Smooth muscle cell (in vitro differentiated cells): ENCODE measurements around the gene IQSEC1. TPM values are rescaled to one million over a fixed set of nuclear protein-coding genes. Genes with fewer than 3 reads are reported as not detected.

Experiments used
- DNase-seq: peaks from one replicate; lab custom pipeline; 2025; ENCODE audit not compliant: unreplicated experiment; lab: John Stamatoyannopoulos, UW
- H2AFZ ChIP-seq: fragments of 200-600 bp; sonication (generic); 2 replicates; pipeline ENCODE4 v1.6.0; 2016; ENCODE audit warnings: antibody characterized with exemption, low read depth, mild to moderate bottlenecking
- H3F3A ChIP-seq: fragments of 200-600 bp; sonication (generic); 2 replicates; pipeline ENCODE4 v1.6.0; 2017; ENCODE audit warnings: antibody characterized with exemption, low read depth
- H3K27ac ChIP-seq: fragments of 200-600 bp; sonication (generic); 2 replicates; pipeline ENCODE4 v1.5.1; 2016; ENCODE audit warnings: low read depth, mild to moderate bottlenecking
- H3K27me3 ChIP-seq: fragments of 200-600 bp; sonication (generic); 2 replicates; pipeline ENCODE4 v1.6.1; 2016; ENCODE audit warnings: low read depth, mild to moderate bottlenecking
- H3K36me3 ChIP-seq: fragments of 200-600 bp; sonication (generic); 2 replicates; pipeline ENCODE4 v1.5.1; 2016; ENCODE audit warnings: low read depth
- H3K4me1 ChIP-seq: fragments of 200-600 bp; sonication (generic); 2 replicates; pipeline ENCODE4 v1.5.1; 2016; ENCODE audit warnings: low read depth
- H3K4me2 ChIP-seq: fragments of 200-600 bp; sonication (generic); 2 replicates; pipeline ENCODE4 v1.6.0; 2016; ENCODE audit warnings: mild to moderate bottlenecking
- H3K4me3 ChIP-seq: fragments of 200-600 bp; sonication (generic); 2 replicates; pipeline ENCODE4 v1.5.1; 2016; ENCODE audit warnings: mild to moderate bottlenecking
- H3K79me2 ChIP-seq: fragments of 200-600 bp; sonication (generic); 2 replicates; pipeline ENCODE4 v1.6.0; 2016; ENCODE audit warnings: low read depth, mild to moderate bottlenecking
- H3K9ac ChIP-seq: fragments of 200-600 bp; sonication (generic); 2 replicates; pipeline ENCODE4 v1.6.0; 2016; ENCODE audit warnings: low read depth
- H3K9me3 ChIP-seq: fragments of 200-600 bp; sonication (generic); replicated peaks from 2 replicates; pipeline ENCODE4 v1.5.1; 2016; ENCODE audit warnings: low read depth
- H4K20me1 ChIP-seq: fragments of 200-600 bp; sonication (generic); 2 replicates; pipeline ENCODE4 v1.6.0; 2016; ENCODE audit warnings: low read depth
- CTCF ChIP-seq: fragments of 200-600 bp; sonication (generic); IDR thresholded peaks from 2 replicates; pipeline ENCODE4 v1.5.1; 2017; ENCODE audit warnings: borderline replicate concordance, mild to moderate bottlenecking, antibody characterized with exemption; ENCODE audit not compliant: insufficient read depth, poor library complexity, severe bottlenecking
- whole genome bisulfite sequencing: methylation state at CpG from one replicate; pipeline ENCODE4 v1.1.7; 2016; ENCODE audit warnings: low lambda C conversion rate; 5-methylcytosine and 5-hydroxymethylcytosine counted together
- polyA plus RNA-seq: library from polyadenylated mRNA; unstranded; fragments of >200 nt; fragmentation: Nextera tagmentation; extraction: Ambion mirVana; gene quantifications from 2 replicates; pipeline ENCODE4 v1.2.1, GENCODE V29; 2016
- total RNA-seq: library from RNA; depleted of rRNA; stranded (reverse); fragments of >200 nt; gene quantifications from 2 replicates; pipeline ENCODE4 v1.2.3, GENCODE V29; 2014

IQSEC1 gene
- total and polyA plus RNA-seq, 2 experiments from 2014 or later: 18.9 to 19.8 TPM

- H3K9ac ChIP-seq: no peak overlapping the region
- DNase-seq: no peak
- no peak overlapping the region for H3K4me3 ChIP-seq
Measured at GRCh38 chr3:12891985-12892839, 181.0 kb downstream of the IQSEC1 start.

GRCh38 chr3:12891391-12891984 lies 181.7 kb downstream of the IQSEC1 start:
- no peaks in the 10 kb centered on the region for H4K20me1 ChIP-seq
- no peaks in the 10 kb centered on the region for H3K9me3 ChIP-seq
- 77% methylated on average over 9 of the region's 9 CpGs for WGBS
- H3K9ac ChIP-seq: no peak overlapping the region
- peaks cover 42% of the 10 kb centered on the region for H3K27me3 ChIP-seq
- no peak for TF ChIP-seq CTCF
- H3F3A ChIP-seq: no peaks in the 10 kb centered on the region
- no peak overlapping the region for H3K4me3 ChIP-seq
- no peaks in the 10 kb centered on the region for H3K36me3 ChIP-seq
- H2AFZ ChIP-seq: no peak overlapping the region
- no peaks in the 10 kb centered on the region for H3K79me2 ChIP-seq
- peak overlapping the region; percentile 67 for H3K4me2 ChIP-seq
- H3K27ac ChIP-seq: no peak overlapping the region
- H3K4me1 ChIP-seq: no peaks in the 10 kb centered on the region
- no peak for DNase-seq

More at GRCh38 chr3:12891985-12892839, 181.0 kb downstream of the IQSEC1 start:
- H4K20me1 ChIP-seq: no peaks in the 10 kb centered on the region
- H3K9me3 ChIP-seq: no peaks in the 10 kb centered on the region
- H3K27me3 ChIP-seq: peaks cover 34% of the 10 kb centered on the region
- no peak overlapping the region for H2AFZ ChIP-seq
- H3K27ac ChIP-seq: no peak overlapping the region
- no peaks in the 10 kb centered on the region for H3K36me3 ChIP-seq
- TF ChIP-seq CTCF: peak; percentile 87
- WGBS: 2% methylated on average over 9 of the region's 16 CpGs
- no peaks in the 10 kb centered on the region for H3K4me1 ChIP-seq
- no peaks in the 10 kb centered on the region for H3K79me2 ChIP-seq
- peak overlapping the region; percentile 67 for H3K4me2 ChIP-seq
- H3F3A ChIP-seq: no peaks in the 10 kb centered on the region

GRCh38 chr3:12890610-12891390 lies 182.4 kb downstream of the IQSEC1 start:
- no peak overlapping the region for H3K9ac ChIP-seq
- no peaks in the 10 kb centered on the region for H4K20me1 ChIP-seq
- peaks cover 46% of the 10 kb centered on the region for H3K27me3 ChIP-seq
- H2AFZ ChIP-seq: no peak overlapping the region
- H3K9me3 ChIP-seq: no peaks in the 10 kb centered on the region
- H3K27ac ChIP-seq: no peak overlapping the region
- H3K4me3 ChIP-seq: no peak overlapping the region
- no peaks in the 10 kb centered on the region for H3K4me1 ChIP-seq
- H3K36me3 ChIP-seq: no peaks in the 10 kb centered on the region
- DNase-seq: no peak
- TF ChIP-seq CTCF: no peak
- H3K4me2 ChIP-seq: no peak overlapping the region
- no peaks in the 10 kb centered on the region for H3K79me2 ChIP-seq
- H3F3A ChIP-seq: no peaks in the 10 kb centered on the region
- WGBS: 87% methylated on average over 10 of the region's 10 CpGs
